Vagina (tissue), 2 donors: ENCODE results near the gene FYCO1. TPM values are rescaled to one million over a fixed set of nuclear protein-coding genes. Genes with fewer than 3 reads are reported as not detected.

ENCODE experiments used
- DNase-seq, 2 donors: peaks; one replicate each; pipeline ENCODE4 v3.0.0-alpha.2; 2017; ENCODE audit errors: extremely low spot score in 2 of 2
- H3K27ac ChIP-seq: fragments of 200-600 bp; sonication (generic); one replicate; pipeline ENCODE4 v1.5.1; 2019
- H3K27me3 ChIP-seq: fragments of 200-600 bp; sonication (generic); one replicate; pipeline ENCODE4 v1.5.1; 2019
- H3K36me3 ChIP-seq, 2 donors: fragments of 200-600 bp; sonication (generic); one replicate each; pipeline ENCODE4 v1.5.1; 2017 to 2019
- H3K4me1 ChIP-seq: fragments of 200-600 bp; sonication (generic); one replicate; pipeline ENCODE4 v1.5.1; 2019
- H3K4me3 ChIP-seq, 2 donors: fragments of 200-600 bp; sonication (generic); 1 replicate in 1 of 2; 2 replicates in 1 of 2; pipeline ENCODE4 v1.5.1; 2016 to 2019
- H3K9me3 ChIP-seq: fragments of 200-600 bp; sonication (generic); one replicate; pipeline ENCODE4 v1.5.1; 2019
- CTCF ChIP-seq, 3 experiments: fragments of 450-650 bp in 2 of 3; fragments of 200-600 bp in 1 of 3; sonication (generic) in 1 of 3; IDR thresholded peaks; one replicate each; pipeline ENCODE4 v1.5.1; 2017 to 2019; ENCODE audit warnings: antibody characterized with exemption in 3 of 3, mild to moderate bottlenecking in 2 of 3, moderate library complexity in 2 of 3
- POLR2A ChIP-seq, 2 donors: fragments of 450-650 bp; IDR thresholded peaks; one replicate each; pipeline ENCODE4 v1.6.1; 2017; ENCODE audit warnings: antibody characterized with exemption in 2 of 2, mild to moderate bottlenecking in 2 of 2, moderate library complexity in 2 of 2
- POLR2AphosphoS5 ChIP-seq, 2 donors: sonication (generic); formaldehyde crosslinking; IDR thresholded peaks; one replicate each; pipeline ENCODE4 v1.9.0; 2017; ENCODE audit warnings: antibody characterized with exemption in 2 of 2, mild to moderate bottlenecking in 2 of 2, low read depth in 1 of 2; ENCODE audit not compliant: insufficient read depth in 1 of 2
- intact Hi-C: fragments of 100-400 bp; cut with DNase I; formaldehyde crosslinking; loops from one replicate; pipeline ENCODE4 v1.15.1; 2023
- total RNA-seq: library from RNA; depleted of rRNA; stranded (reverse); fragments of >200 nt; gene quantifications from one replicate; pipeline ENCODE4 v1.2.3, GENCODE V29; 2016

Gene FYCO1
- total RNA-seq, 1 donor from 2014 or later = 45.7 TPM

GRCh38 chr3:45873638-45874037 is 122.0 kb downstream of the FYCO1 start:
- H3K9me3 ChIP-seq = no peaks in the 10 kb centered on the region
- no peaks in the 10 kb centered on the region for H3K4me1 ChIP-seq
- no peaks in the 10 kb centered on the region for H3K36me3 ChIP-seq
- no peak overlapping the region for H3K4me3 ChIP-seq
- no peak for DNase-seq
- H3K27me3 ChIP-seq = no peaks in the 10 kb centered on the region
- TF ChIP-seq POLR2AphosphoS5 (IDR thresholded peaks at IDR 0.05; ENCODE audit: insufficient read depth in 1 of 2, low read depth in 1 of 2) = no peak
- no peak for TF ChIP-seq POLR2A (IDR thresholded peaks at IDR 0.05)
- TF ChIP-seq CTCF (IDR thresholded peaks at IDR 0.05) = no peak
- intact Hi-C loops = no loop called here
- no peak overlapping the region for H3K27ac ChIP-seq

- Histone ChIP-seq H3K9me3 (no peaks in the 10 kb centered on the region), H3K4me1 (no peaks in the 10 kb centered on the region), H3K27ac (no peak overlapping the region), H3K27me3 (no peaks in the 10 kb centered on the region), H3K36me3 (no peaks in the 10 kb centered on the region), H3K4me3 (no peak overlapping the region)
- intact Hi-C loops = no loop called here
- DNase-seq = no peak
- TF ChIP-seq CTCF (IDR thresholded peaks at IDR 0.05) = no peak
- TF ChIP-seq POLR2A (IDR thresholded peaks at IDR 0.05) = no peak
- no peak for TF ChIP-seq POLR2AphosphoS5 (IDR thresholded peaks at IDR 0.05; ENCODE audit: insufficient read depth in 1 of 2, low read depth in 1 of 2)
These were observed 122.6 kb downstream of the FYCO1 start for GRCh38 chr3:45873036-45873435.

DNA sequence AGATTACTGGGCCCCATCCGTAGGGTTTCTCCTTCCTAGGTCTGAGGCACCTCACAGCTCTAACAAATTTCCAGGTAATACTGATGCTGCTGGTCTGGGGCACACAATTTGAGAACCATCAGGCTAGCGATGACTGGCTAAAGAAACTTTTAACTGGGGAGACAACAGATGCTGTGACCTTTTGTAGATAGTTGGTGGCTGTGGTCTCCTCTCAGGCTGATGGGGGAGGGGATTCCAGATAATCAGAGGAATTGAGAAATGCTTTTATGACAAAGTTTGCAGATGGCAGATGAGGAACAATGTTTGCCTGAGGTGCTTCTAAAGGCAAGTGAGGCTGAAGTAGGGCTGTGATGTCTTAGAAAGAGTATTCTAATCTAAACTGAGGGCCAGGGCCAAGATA is 123.1 kb downstream of the FYCO1 start:
- Histone ChIP-seq H3K27ac (no peak overlapping the region), H3K9me3 (no peaks in the 10 kb centered on the region), H3K4me1 (no peaks in the 10 kb centered on the region), H3K27me3 (no peaks in the 10 kb centered on the region), H3K4me3 (no peak overlapping the region), H3K36me3 (no peaks in the 10 kb centered on the region)
- TF ChIP-seq CTCF (IDR thresholded peaks at IDR 0.05) = no peak
- TF ChIP-seq POLR2A (IDR thresholded peaks at IDR 0.05) = no peak
- no peak for TF ChIP-seq POLR2AphosphoS5 (IDR thresholded peaks at IDR 0.05; ENCODE audit: insufficient read depth in 1 of 2, low read depth in 1 of 2)
- DNase-seq = no peak
- intact Hi-C loops = no loop called here

DNA sequence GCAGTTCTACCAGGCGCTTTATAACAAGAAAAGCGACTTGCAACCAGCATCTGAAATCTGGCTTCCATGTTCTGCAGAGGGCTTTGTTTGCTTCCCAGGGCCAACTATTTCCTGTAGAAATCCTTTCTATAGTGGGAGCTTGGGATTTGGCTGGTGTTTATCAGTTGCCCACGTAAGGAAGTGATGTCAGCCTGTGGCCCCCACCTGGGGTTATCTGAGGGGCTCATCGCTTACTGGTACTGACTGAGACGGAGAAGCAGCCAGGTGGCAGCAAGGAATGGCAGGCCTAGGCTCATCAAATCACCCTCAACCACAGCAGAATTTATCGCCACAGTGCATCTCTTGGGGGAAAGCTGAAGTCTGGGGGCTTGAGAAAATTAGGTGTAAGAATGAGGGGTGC is 123.8 kb downstream of the FYCO1 start:
- Histone ChIP-seq H3K4me3 (no peak overlapping the region), H3K27me3 (no peaks in the 10 kb centered on the region), H3K9me3 (no peaks in the 10 kb centered on the region), H3K36me3 (no peaks in the 10 kb centered on the region), H3K4me1 (no peaks in the 10 kb centered on the region), H3K27ac (no peak overlapping the region)
- DNase-seq = no peak
- intact Hi-C loops = no loop called here
- TF ChIP-seq POLR2A (IDR thresholded peaks at IDR 0.05) = no peak
- no peak for TF ChIP-seq CTCF (IDR thresholded peaks at IDR 0.05)
- no peak for TF ChIP-seq POLR2AphosphoS5 (IDR thresholded peaks at IDR 0.05; ENCODE audit: insufficient read depth in 1 of 2, low read depth in 1 of 2)

- Histone ChIP-seq H3K4me1 (no peaks in the 10 kb centered on the region), H3K27me3 (no peaks in the 10 kb centered on the region), H3K4me3 (no peak overlapping the region), H3K36me3 (no peaks in the 10 kb centered on the region), H3K27ac (no peak overlapping the region), H3K9me3 (no peaks in the 10 kb centered on the region)
- intact Hi-C loops = no loop called here
- TF ChIP-seq CTCF (IDR thresholded peaks at IDR 0.05) = no peak
- TF ChIP-seq POLR2AphosphoS5 (IDR thresholded peaks at IDR 0.05; ENCODE audit: insufficient read depth in 1 of 2, low read depth in 1 of 2) = no peak
- TF ChIP-seq POLR2A (IDR thresholded peaks at IDR 0.05) = no peak
- DNase-seq = no peak
These were observed 125.5 kb downstream of the FYCO1 start for GRCh38 chr3:45870099-45870498.
